Stomach (tissue), 9 donors: ENCODE results near the gene TPD52L3. TPM values are rescaled to one million over a fixed set of nuclear protein-coding genes. Genes with fewer than 3 reads are reported as not detected.
A peak's percentile ranks its signal among the peaks of the same experiment; 100 is the strongest.

ENCODE experiments used
- DNase-seq, 2 donors: peaks; one replicate each; pipeline versions ENCODE4 v3.0.0 to v3.0.0-alpha.2; 2013 to 2019
- H3K27ac ChIP-seq, 5 donors: fragments of 200-600 bp in 4 of 5; sonication (generic) in 4 of 5; one replicate each; pipeline ENCODE4 v1.5.1; 2013 to 2019; ENCODE audit warnings: mild to moderate bottlenecking in 1 of 5, moderate library complexity in 1 of 5
- H3K27me3 ChIP-seq, 3 donors: fragments of 200-600 bp; sonication (generic); one replicate each; pipeline ENCODE4 v1.5.1; 2017 to 2019; ENCODE audit warnings: mixed run types in 1 of 3
- H3K36me3 ChIP-seq, 4 donors: fragments of 200-600 bp; sonication (generic); 1 replicate in 3 of 4; 2 replicates in 1 of 4; pipeline ENCODE4 v1.5.1; 2016 to 2019
- H3K4me1 ChIP-seq, 4 donors: fragments of 200-600 bp; sonication (generic); one replicate each; pipeline ENCODE4 v1.5.1; 2016 to 2019
- H3K4me3 ChIP-seq, 4 donors: fragments of 200-600 bp; sonication (generic) in 3 of 4; one replicate each; pipeline ENCODE4 v1.5.1; 2016 to 2019; ENCODE audit warnings: mild to moderate bottlenecking in 1 of 4
- H3K9me3 ChIP-seq, 4 donors: fragments of 200-600 bp; sonication (generic); one replicate each; pipeline ENCODE4 v1.5.1; 2016 to 2019
- EP300 ChIP-seq: sonication (generic); formaldehyde crosslinking; IDR thresholded peaks from one replicate; pipeline ENCODE4 v1.6.1; 2017; ENCODE audit warnings: antibody characterized with exemption
- POLR2A ChIP-seq, 4 donors: fragments of 450-650 bp; IDR thresholded peaks; one replicate each; pipeline ENCODE4 v1.6.1; 2016; ENCODE audit warnings: antibody characterized with exemption in 4 of 4, control low read depth in 2 of 4, mild to moderate bottlenecking in 1 of 4, moderate library complexity in 1 of 4
- POLR2AphosphoS5 ChIP-seq, 3 donors: sonication (generic); formaldehyde crosslinking; IDR thresholded peaks; one replicate each; pipeline ENCODE4 v1.6.1; 2016; ENCODE audit warnings: antibody characterized with exemption in 3 of 3
- WGBS, 5 donors: extraction: QIAGEN DNeasy Blood & Tissue Kit in 3 of 5; methylation state at CpG; one replicate each; pipeline versions ENCODE4 v1.1.5 to v1.1.7; 2013 to 2018; 5-methylcytosine and 5-hydroxymethylcytosine counted together
- intact Hi-C: fragments of 100-400 bp; cut with DNase I; formaldehyde crosslinking; loops from one replicate; pipeline ENCODE4 v1.15.1; 2023; ENCODE audit warnings: low total_unique reads
- polyA plus RNA-seq, 3 donors: library from polyadenylated mRNA; stranded (reverse); fragments of 200-250 nt; gene quantifications; one replicate each; pipeline ENCODE4 v1.2.3, GENCODE V29; 2013
- total RNA-seq, 5 donors: library from RNA; depleted of rRNA; stranded (reverse); fragments of >200 nt; gene quantifications; one replicate each; pipeline versions ENCODE4 v1.1.0 to v1.2.3, GENCODE V29; 2014 to 2016
- TF ChIP-seq, protein P1 (sequence below), 7 experiments: fragments of 450-650 bp in 4 of 7; fragments of 200-600 bp in 3 of 7; sonication (generic) in 3 of 7; IDR thresholded peaks; one replicate each; pipeline ENCODE4 v1.5.1; 2016 to 2019; ENCODE audit warnings: antibody characterized with exemption in 7 of 7, control low read depth in 2 of 7, mild to moderate bottlenecking in 1 of 7
- donor health status: healthy with polysubstance abuse.
- donor health status: Bipolar disorder and iron deficiency.
- donor health status: healthy.

TPD52L3 gene
- total and polyA plus RNA-seq, 8 donors: not detected

DNA sequence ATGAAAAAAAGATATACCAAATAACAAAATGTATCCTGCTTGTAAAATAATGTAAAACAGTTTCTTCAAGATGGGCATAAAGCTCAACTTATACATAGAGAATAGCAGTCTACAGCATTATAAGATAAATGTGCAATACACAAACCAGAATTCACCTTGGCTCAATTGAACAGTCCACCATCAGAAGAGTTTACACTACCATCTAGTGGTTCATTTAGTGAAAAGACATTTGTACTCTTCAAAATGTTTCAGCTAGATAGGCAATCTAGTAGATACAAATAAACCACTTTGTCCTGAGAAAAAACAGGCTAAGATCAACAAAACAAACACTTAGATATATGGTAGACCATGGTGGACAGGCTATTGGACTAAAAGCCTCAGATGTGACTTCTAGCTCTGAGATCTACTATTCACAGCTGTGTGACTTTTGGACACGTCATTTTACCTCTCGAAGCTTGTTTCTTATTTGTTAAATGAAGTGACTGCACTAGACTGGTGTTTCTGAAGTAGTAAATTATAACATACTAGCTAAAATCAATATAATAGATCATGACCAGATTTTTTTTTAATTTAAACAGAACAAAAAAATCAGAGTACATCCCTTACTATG is 22.1 kb upstream of the TPD52L3 start:
- H3K9me3 ChIP-seq: no peaks in the 10 kb centered on the region
- H3K4me3 ChIP-seq: no peak overlapping the region
- H3K36me3 ChIP-seq: no peaks in the 10 kb centered on the region
- H3K27me3 ChIP-seq: peaks cover 0 to 5% (median 0%) of the 10 kb centered on the region in 3 donors
- DNase-seq: peak in 1 of 2 donors; percentile 70
- 84 to 95% (median 90%) methylated on average over 2 of the region's 2 CpGs for WGBS, 5 donors
- no peaks in the 10 kb centered on the region for H3K4me1 ChIP-seq
- TF ChIP-seq POLR2A (IDR thresholded peaks at IDR 0.05) (no peak), EP300 (no peak), POLR2AphosphoS5 (IDR thresholded peaks at IDR 0.05) (no peak)
- TF ChIP-seq, protein P1, sequence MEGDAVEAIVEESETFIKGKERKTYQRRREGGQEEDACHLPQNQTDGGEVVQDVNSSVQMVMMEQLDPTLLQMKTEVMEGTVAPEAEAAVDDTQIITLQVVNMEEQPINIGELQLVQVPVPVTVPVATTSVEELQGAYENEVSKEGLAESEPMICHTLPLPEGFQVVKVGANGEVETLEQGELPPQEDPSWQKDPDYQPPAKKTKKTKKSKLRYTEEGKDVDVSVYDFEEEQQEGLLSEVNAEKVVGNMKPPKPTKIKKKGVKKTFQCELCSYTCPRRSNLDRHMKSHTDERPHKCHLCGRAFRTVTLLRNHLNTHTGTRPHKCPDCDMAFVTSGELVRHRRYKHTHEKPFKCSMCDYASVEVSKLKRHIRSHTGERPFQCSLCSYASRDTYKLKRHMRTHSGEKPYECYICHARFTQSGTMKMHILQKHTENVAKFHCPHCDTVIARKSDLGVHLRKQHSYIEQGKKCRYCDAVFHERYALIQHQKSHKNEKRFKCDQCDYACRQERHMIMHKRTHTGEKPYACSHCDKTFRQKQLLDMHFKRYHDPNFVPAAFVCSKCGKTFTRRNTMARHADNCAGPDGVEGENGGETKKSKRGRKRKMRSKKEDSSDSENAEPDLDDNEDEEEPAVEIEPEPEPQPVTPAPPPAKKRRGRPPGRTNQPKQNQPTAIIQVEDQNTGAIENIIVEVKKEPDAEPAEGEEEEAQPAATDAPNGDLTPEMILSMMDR (IDR thresholded peaks at IDR 0.05): peak in 4 of 7 experiments; percentile 17 to 69 (median 52)
- intact Hi-C loops: loop anchor here (5.0 to 10.0 kb wide), 2 partner anchors 111 to 419 kb away; no protein-coding TSS in a partner anchor
- no peak overlapping the region for H3K27ac ChIP-seq

DNA sequence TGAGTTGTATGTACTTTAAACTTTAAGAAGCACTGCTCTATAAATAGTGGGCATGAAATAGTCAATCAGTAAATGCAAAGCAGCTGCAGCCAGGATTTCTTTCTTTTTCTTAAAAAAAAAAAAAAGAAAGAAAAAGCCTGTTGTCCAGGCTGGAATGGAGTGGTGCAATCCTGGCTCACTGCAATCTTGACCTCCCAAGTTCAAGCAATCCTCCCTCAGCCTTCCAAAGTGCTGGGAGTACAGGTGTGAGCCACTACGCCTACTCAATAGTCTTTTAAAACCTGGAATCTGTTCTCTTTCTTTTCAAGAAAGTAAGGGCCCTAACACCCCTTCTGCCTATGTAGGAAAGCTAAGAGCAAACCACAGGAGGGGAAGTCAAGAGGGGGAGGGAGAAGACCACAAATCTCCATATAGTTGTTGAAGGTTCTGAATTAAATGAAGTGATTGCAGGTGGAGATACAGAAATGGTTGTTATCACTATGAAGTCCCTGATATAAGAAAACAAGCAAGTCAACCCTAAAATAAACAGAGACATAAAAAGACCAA is 20.6 kb upstream of the TPD52L3 start:
- 59 to 76% (median 71%) methylated on average over 1 of the region's 1 CpG for WGBS, 5 donors
- Histone ChIP-seq H3K36me3 (no peaks in the 10 kb centered on the region), H3K9me3 (no peaks in the 10 kb centered on the region), H3K4me1 (no peaks in the 10 kb centered on the region), H3K27me3 (peaks cover 0 to 5% (median 0%) of the 10 kb centered on the region in 3 donors), H3K4me3 (no peak overlapping the region), H3K27ac (no peak overlapping the region)
- no peak for TF ChIP-seq POLR2A (IDR thresholded peaks at IDR 0.05)
- TF ChIP-seq, protein P1 (IDR thresholded peaks at IDR 0.05): no peak
- TF ChIP-seq POLR2AphosphoS5 (IDR thresholded peaks at IDR 0.05): no peak
- TF ChIP-seq EP300: no peak
- intact Hi-C loops: loop anchor here (5.0 to 10.0 kb wide), 2 partner anchors 113 to 420 kb away; no protein-coding TSS in a partner anchor
- no peak for DNase-seq

DNA sequence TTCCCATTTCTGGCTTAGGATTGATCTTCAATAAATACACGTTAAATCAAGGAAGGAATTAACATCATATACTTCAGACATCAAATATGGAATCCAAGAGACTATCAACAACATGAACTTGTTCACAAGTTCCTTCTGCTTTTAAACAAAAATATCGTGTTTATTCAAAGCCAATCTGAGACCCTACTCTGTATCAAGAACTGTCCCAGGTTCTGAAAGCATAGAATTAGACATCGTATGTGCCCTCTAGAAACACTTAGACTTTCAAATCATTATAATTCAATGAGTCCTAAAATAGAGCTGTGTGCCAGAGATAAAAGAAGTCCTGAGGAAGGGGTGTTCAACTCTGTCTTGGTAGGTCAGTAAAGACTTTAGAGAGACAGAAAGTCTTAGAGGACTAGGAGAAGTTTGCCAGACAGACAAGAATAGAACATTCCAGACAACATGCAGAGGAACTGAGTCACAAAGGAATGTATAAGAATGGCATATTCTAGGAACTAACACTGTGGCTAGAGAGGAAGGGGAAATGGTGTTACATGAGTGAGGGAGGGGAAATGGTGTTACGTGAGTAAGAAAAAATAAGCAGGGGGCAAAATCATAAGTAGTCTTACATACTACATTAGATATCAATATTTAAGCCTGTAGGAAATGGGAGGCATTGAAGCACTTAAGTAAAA is 2.9 kb downstream of the TPD52L3 start:
- WGBS, 5 donors: 80 to 87% (median 85%) methylated on average over 4 of the region's 4 CpGs
- intact Hi-C loops: no loop called here
- peaks cover 0 to 2% (median 0%) of the 10 kb centered on the region in 3 donors for H3K27me3 ChIP-seq
- H3K36me3 ChIP-seq: no peaks in the 10 kb centered on the region
- TF ChIP-seq EP300: no peak
- no peak for TF ChIP-seq POLR2AphosphoS5 (IDR thresholded peaks at IDR 0.05)
- no peak for TF ChIP-seq POLR2A (IDR thresholded peaks at IDR 0.05)
- TF ChIP-seq, protein P1 (IDR thresholded peaks at IDR 0.05): no peak
- H3K9me3 ChIP-seq: peaks cover 0 to 17% (median 7%) of the 10 kb centered on the region in 4 donors
- no peak overlapping the region for H3K27ac ChIP-seq
- no peak for DNase-seq
- no peaks in the 10 kb centered on the region for H3K4me1 ChIP-seq
- H3K4me3 ChIP-seq: no peak overlapping the region

DNA sequence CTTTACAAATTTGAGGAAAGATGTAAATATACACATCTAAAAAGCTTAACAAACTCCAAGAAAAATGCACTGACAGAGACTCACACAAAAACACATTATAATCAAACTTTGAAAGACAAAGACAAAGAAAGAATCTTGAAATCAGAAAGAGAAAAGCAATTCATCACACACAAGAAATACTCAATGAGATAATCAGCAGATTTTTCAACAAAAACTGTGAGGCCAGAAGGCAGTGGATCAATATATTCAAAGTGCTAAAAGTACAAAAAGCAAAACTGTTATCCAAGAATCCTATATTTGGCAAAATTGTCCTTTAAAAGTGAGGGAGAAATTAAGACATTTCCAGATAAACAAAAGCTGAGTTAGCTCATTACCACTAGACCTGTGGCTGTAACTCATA is 6.1 kb downstream of the TPD52L3 start:
- intact Hi-C loops: no loop called here
- Histone ChIP-seq H3K27me3 (peaks cover 0 to 6% (median 0%) of the 10 kb centered on the region in 3 donors), H3K4me3 (no peak overlapping the region), H3K36me3 (no peaks in the 10 kb centered on the region), H3K27ac (no peak overlapping the region), H3K9me3 (peaks cover 0 to 22% (median 13%) of the 10 kb centered on the region in 4 donors), H3K4me1 (no peaks in the 10 kb centered on the region)
- TF ChIP-seq EP300 (no peak), POLR2A (IDR thresholded peaks at IDR 0.05) (no peak), POLR2AphosphoS5 (IDR thresholded peaks at IDR 0.05) (no peak)
- TF ChIP-seq, protein P1 (IDR thresholded peaks at IDR 0.05): no peak
- no peak for DNase-seq
